ENCODE measurements around the gene ASTN2. TPM values are rescaled to one million over a fixed set of nuclear protein-coding genes. Genes with fewer than 3 reads are reported as not detected.

The ASTN2 gene
- total and polyA plus RNA-seq, 7 donors: 0.60 to 7.5 (median 2.2) TPM

GRCh38 chr9:116423149-116423548 is 991.7 kb downstream of the ASTN2 start:
- no peak for DNase-seq
- Histone ChIP-seq H3K27me3 (no peaks in the 10 kb centered on the region), H3K4me3 (no peak overlapping the region), H3K36me3 (no peaks in the 10 kb centered on the region), H3K9me3 (no peaks in the 10 kb centered on the region), H3K4me1 (no peaks in the 10 kb centered on the region), H3K27ac (no peak overlapping the region)
- 87 to 94% methylated on average over 1 of the region's 1 CpG for WGBS, 2 donors
- TF ChIP-seq POLR2A (IDR thresholded peaks at IDR 0.05) (no peak), POLR2AphosphoS5 (IDR thresholded peaks at IDR 0.05) (no peak), EP300 (IDR thresholded peaks at IDR 0.05) (no peak)
- TF ChIP-seq, protein P1, sequence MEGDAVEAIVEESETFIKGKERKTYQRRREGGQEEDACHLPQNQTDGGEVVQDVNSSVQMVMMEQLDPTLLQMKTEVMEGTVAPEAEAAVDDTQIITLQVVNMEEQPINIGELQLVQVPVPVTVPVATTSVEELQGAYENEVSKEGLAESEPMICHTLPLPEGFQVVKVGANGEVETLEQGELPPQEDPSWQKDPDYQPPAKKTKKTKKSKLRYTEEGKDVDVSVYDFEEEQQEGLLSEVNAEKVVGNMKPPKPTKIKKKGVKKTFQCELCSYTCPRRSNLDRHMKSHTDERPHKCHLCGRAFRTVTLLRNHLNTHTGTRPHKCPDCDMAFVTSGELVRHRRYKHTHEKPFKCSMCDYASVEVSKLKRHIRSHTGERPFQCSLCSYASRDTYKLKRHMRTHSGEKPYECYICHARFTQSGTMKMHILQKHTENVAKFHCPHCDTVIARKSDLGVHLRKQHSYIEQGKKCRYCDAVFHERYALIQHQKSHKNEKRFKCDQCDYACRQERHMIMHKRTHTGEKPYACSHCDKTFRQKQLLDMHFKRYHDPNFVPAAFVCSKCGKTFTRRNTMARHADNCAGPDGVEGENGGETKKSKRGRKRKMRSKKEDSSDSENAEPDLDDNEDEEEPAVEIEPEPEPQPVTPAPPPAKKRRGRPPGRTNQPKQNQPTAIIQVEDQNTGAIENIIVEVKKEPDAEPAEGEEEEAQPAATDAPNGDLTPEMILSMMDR (IDR thresholded peaks at IDR 0.05): no peak
- intact Hi-C loops (cut with DNase I): no loop called here

DNA sequence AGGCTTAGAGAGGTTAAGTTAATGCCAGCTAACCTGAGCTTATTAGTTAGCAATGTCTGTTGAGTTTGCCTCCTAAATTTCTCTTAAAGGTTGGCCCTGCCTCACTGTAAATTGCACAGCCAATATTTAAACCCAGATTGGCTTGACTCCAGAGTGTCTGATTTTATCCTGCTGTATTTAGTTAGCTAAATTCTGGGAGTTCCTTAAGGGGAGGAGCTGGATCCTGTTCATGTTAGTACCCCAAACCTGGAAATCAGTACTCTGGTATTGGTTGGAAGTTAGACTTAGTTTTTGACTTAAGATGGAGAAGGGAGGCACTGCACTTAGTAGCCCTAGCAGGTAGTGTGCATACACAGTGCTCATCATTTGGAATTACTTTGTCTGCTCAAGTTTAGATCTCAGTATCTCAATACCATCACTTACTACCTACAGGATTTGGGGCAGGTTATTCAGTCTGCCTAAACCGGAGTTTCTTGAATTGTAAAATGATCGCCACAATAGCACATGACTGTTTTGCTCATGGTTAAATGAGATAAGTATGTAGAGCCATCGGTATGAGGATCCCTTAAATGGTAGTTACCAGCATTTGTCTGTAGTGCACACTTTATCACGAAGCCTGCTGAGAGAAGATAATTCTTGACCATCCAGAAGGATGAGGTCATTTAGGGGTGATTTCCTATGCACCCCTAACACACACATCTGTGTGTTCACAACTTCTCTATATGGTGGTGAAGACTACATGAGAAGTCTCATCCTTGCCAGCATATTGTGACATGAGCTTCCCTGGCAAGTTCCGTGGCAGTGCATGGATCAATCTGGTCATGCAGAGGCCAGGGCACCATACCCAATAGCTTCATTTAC is 992.5 kb downstream of the ASTN2 start:
- 93 to 94% methylated on average over 5 of the region's 5 CpGs for WGBS, 2 donors

DNA sequence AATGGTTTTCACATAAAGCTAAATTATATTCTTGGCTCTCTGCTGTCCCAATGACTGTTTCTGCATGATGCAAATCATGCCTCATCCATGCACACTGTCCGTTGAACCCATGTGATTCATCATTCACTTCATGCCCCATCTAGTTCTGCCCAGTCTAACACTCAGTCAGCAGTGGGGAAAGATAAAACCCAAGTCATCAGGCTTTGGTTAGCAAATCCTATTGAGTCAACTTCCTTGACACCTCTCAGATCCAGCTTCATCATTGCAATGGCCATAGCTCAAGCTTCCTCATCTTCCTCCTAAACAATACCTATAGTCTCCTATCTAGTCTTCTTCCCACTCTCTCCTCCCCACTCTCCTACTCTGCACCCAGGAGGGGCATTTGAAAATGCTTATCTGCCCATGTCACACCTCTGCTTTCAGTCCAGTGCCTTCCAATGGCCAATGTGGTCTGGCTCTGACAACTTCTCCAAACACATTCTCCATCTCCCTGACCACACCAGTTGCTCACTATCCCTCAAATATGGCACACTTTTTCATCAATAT is 993.8 kb downstream of the ASTN2 start:
- Histone ChIP-seq H3K36me3 (no peaks in the 10 kb centered on the region), H3K4me3 (no peak overlapping the region), H3K27me3 (no peaks in the 10 kb centered on the region), H3K27ac (no peak overlapping the region), H3K9me3 (no peaks in the 10 kb centered on the region), H3K4me1 (no peaks in the 10 kb centered on the region)
- intact Hi-C loops (cut with DNase I): no loop called here
- DNase-seq: no peak
- WGBS, 2 donors: 89 to 91% methylated on average over 1 of the region's 1 CpG
- TF ChIP-seq POLR2A (IDR thresholded peaks at IDR 0.05) (no peak), EP300 (IDR thresholded peaks at IDR 0.05) (no peak), POLR2AphosphoS5 (IDR thresholded peaks at IDR 0.05) (no peak)
- TF ChIP-seq, protein P1 (IDR thresholded peaks at IDR 0.05): no peak

More for the DNA sequence above, 992.5 kb downstream of the ASTN2 start:
- H3K9me3 ChIP-seq: no peaks in the 10 kb centered on the region
- DNase-seq: no peak
- no peaks in the 10 kb centered on the region for H3K36me3 ChIP-seq
- H3K27ac ChIP-seq: no peak overlapping the region
- intact Hi-C loops (cut with DNase I): no loop called here
- TF ChIP-seq POLR2A (IDR thresholded peaks at IDR 0.05) (no peak), EP300 (IDR thresholded peaks at IDR 0.05) (no peak), POLR2AphosphoS5 (IDR thresholded peaks at IDR 0.05) (no peak)
- TF ChIP-seq, protein P1 (IDR thresholded peaks at IDR 0.05): no peak
- no peaks in the 10 kb centered on the region for H3K4me1 ChIP-seq
- no peak overlapping the region for H3K4me3 ChIP-seq
- H3K27me3 ChIP-seq: no peaks in the 10 kb centered on the region

DNA sequence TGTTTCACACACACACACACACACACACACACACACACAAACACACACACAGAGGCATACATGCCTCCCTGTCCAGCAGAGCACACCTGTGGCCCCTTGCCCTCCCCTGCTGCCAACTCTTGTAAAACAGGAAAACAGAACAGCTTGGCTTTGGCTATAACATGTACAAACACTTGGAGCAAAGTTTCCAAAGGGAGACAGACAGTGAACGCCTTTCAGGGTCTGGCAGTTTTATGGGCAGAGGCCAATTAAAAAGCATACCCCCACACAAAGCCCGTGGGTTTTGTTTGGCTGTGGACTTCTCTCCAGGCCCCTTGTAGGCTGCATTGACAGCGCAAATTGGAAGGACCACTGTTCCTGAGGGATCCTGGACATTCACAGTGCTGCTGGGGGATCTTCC is 995.7 kb downstream of the ASTN2 start:
- H3K27me3 ChIP-seq: no peaks in the 10 kb centered on the region
- H3K4me3 ChIP-seq: no peak overlapping the region
- no peaks in the 10 kb centered on the region for H3K36me3 ChIP-seq
- 64 to 77% methylated on average over 3 of the region's 3 CpGs for WGBS, 2 donors
- no peak overlapping the region for H3K27ac ChIP-seq
- DNase-seq: no peak
- no peaks in the 10 kb centered on the region for H3K4me1 ChIP-seq
- intact Hi-C loops (cut with DNase I): no loop called here
- H3K9me3 ChIP-seq: no peaks in the 10 kb centered on the region
- TF ChIP-seq, protein P1 (IDR thresholded peaks at IDR 0.05): no peak
- no peak for TF ChIP-seq EP300 (IDR thresholded peaks at IDR 0.05)
- no peak for TF ChIP-seq POLR2AphosphoS5 (IDR thresholded peaks at IDR 0.05)
- TF ChIP-seq POLR2A (IDR thresholded peaks at IDR 0.05): no peak

Data from sigmoid colon (tissue), 7 donors.